Endothelial cell of umbilical vein (primary cell): ENCODE measurements around the gene THBS1. TPM values are rescaled to one million over a fixed set of nuclear protein-coding genes. Genes with fewer than 3 reads are reported as not detected.

Experiments
- BruUV-seq: library from RNA; stranded (reverse); fragments of 400-500 nt; replicated peaks from 2 replicates; lab custom pipeline; 2021; lab: Mats Ljungman, UMichigan
- CTCF ChIA-PET: fragments of 300-600, 350-600 bp; sonication (Branson Sonifier 250); formaldehyde crosslinking; loops from one replicate; lab custom pipeline; 2021; ENCODE audit warnings: antibody characterized with exemption, inconsistent platforms; lab: Charles Lee
- POLR2A ChIA-PET: fragments of 300-600, 350-600 bp; sonication (Branson Sonifier 250); formaldehyde crosslinking; loops from one replicate; lab custom pipeline; 2021; ENCODE audit warnings: antibody characterized with exemption, inconsistent platforms; lab: Charles Lee
- DNase-seq: peaks from one replicate; pipeline ENCODE4 v3.0.0-alpha.2; 2011; ENCODE audit warnings: low read depth, low spot score
- FAIRE-seq: peaks from 2 replicates; lab custom pipeline; 2011; peaks lifted over from hg19 to GRCh38; lab: Jason Lieb, UNC
- H2AFZ ChIP-seq: 2 replicates; pipeline ENCODE4 v1.6.0; 2012; ENCODE audit warnings: low read depth, low read length, control low read depth, inconsistent platforms
- H3K27ac ChIP-seq: 2 replicates; pipeline ENCODE4 v1.5.1; 2011; ENCODE audit warnings: low read depth, mild to moderate bottlenecking, control low read depth, low read length, moderate library complexity; ENCODE audit not compliant: insufficient read depth
- H3K27me3 ChIP-seq, 2 experiments: 2 replicates each; pipeline versions ENCODE4 v1.6.0 to v1.6.1; 2011; ENCODE audit warnings: low read length in 2 of 2, mixed read lengths in 1 of 2; ENCODE audit not compliant: control insufficient read depth in 2 of 2, insufficient read depth in 2 of 2
- H3K36me3 ChIP-seq, 2 experiments: 2 replicates in 1 of 2; 3 replicates in 1 of 2; pipeline ENCODE4 v1.5.1; 2011; ENCODE audit warnings: low read length in 2 of 2, mild to moderate bottlenecking in 1 of 2, moderate library complexity in 1 of 2; ENCODE audit not compliant: control insufficient read depth in 2 of 2, insufficient read depth in 2 of 2; ENCODE audit errors: extremely low read depth in 1 of 2
- H3K4me1 ChIP-seq: 3 replicates; pipeline ENCODE4 v1.5.1; 2011; ENCODE audit warnings: mild to moderate bottlenecking, low read length; ENCODE audit not compliant: control insufficient read depth, insufficient read depth; ENCODE audit errors: extremely low read depth
- H3K4me2 ChIP-seq: 2 replicates; pipeline ENCODE4 v1.6.1; 2011; ENCODE audit warnings: low read length, control low read depth, mixed read lengths; ENCODE audit not compliant: insufficient read depth
- H3K4me3 ChIP-seq, 3 experiments: fragments of 200-600 bp in 1 of 3; sonication (generic), shearing (Covaris generic) in 1 of 3; replicated peaks in 1 of 3; 2 replicates each; pipeline ENCODE4 v1.5.1; 2011 to 2016; ENCODE audit warnings: control low read depth in 3 of 3, low read length in 3 of 3, mild to moderate bottlenecking in 2 of 3, inconsistent platforms in 1 of 3, low read depth in 1 of 3, moderate library complexity in 1 of 3; ENCODE audit not compliant: insufficient read depth in 1 of 3
- H3K79me2 ChIP-seq: 2 replicates; pipeline ENCODE4 v1.6.0; 2012; ENCODE audit warnings: low read length, inconsistent platforms; ENCODE audit not compliant: control insufficient read depth, insufficient read depth
- H3K9ac ChIP-seq: replicated peaks from 2 replicates; pipeline ENCODE3; 2011; ENCODE audit warnings: low read length, control low read depth; ENCODE audit not compliant: insufficient read depth; ENCODE audit errors: extremely low read depth
- H3K9me1 ChIP-seq: replicated peaks from 3 replicates; pipeline ENCODE4 v1.6.0; 2011; ENCODE audit warnings: mild to moderate bottlenecking, low read length; ENCODE audit not compliant: control insufficient read depth, insufficient read depth; ENCODE audit errors: extremely low read depth
- H3K9me3 ChIP-seq: replicated peaks from 2 replicates; pipeline ENCODE4 v1.5.1; 2012; ENCODE audit warnings: low read length, inconsistent platforms; ENCODE audit not compliant: control insufficient read depth, insufficient read depth
- H4K20me1 ChIP-seq: replicated peaks from 2 replicates; pipeline ENCODE3; 2011; ENCODE audit warnings: mild to moderate bottlenecking, low read length; ENCODE audit not compliant: control insufficient read depth, insufficient read depth; ENCODE audit errors: extremely low read depth
- CTCF ChIP-seq, 2 donors: IDR thresholded peaks; 1 replicate in 1 of 2; 2 replicates in 1 of 2; pipeline ENCODE4 v1.5.1; 2011; ENCODE audit warnings: low read length in 2 of 2, mild to moderate bottlenecking in 2 of 2, moderate library complexity in 2 of 2, control low read depth in 1 of 2, inconsistent platforms in 1 of 2, low read depth in 1 of 2; ENCODE audit not compliant: insufficient read depth in 1 of 2; ENCODE audit errors: extremely low read depth in 1 of 2
- EZH2 ChIP-seq: IDR thresholded peaks from 2 replicates; pipeline ENCODE4 v1.6.1; 2012; ENCODE audit warnings: borderline replicate concordance, low read depth, mild to moderate bottlenecking, moderate library complexity, low read length, inconsistent platforms; ENCODE audit not compliant: severe bottlenecking
- FOS ChIP-seq: IDR thresholded peaks from 2 replicates; pipeline ENCODE4 v1.6.1; 2011; ENCODE audit warnings: mild to moderate bottlenecking, low read length, moderate library complexity, borderline replicate concordance; ENCODE audit not compliant: insufficient read depth
- GATA2 ChIP-seq: IDR thresholded peaks from 2 replicates; pipeline ENCODE4 v1.7.0; 2011; ENCODE audit warnings: low read depth, mild to moderate bottlenecking, moderate library complexity, mixed read lengths, low read length; ENCODE audit not compliant: insufficient read length, insufficient read depth
- JUN ChIP-seq: IDR thresholded peaks from 2 replicates; pipeline ENCODE4 v1.6.1; 2011; ENCODE audit warnings: borderline replicate concordance, low read depth; ENCODE audit not compliant: insufficient read length, insufficient read depth
- MAX ChIP-seq: IDR thresholded peaks from 2 replicates; pipeline ENCODE4 v1.6.1; 2011; ENCODE audit not compliant: insufficient read depth, insufficient read length
- MYC ChIP-seq: IDR thresholded peaks from one replicate; pipeline ENCODE4 v1.6.1; 2011; ENCODE audit warnings: mild to moderate bottlenecking, low read depth, low read length
- POLR2A ChIP-seq: IDR thresholded peaks from 2 replicates; pipeline ENCODE4 v1.6.1; 2012; ENCODE audit warnings: low read depth, mild to moderate bottlenecking, control low read depth, low read length
- POLR2AphosphoS5 ChIP-seq: IDR thresholded peaks from 2 replicates; pipeline ENCODE4 v1.6.1; 2012; ENCODE audit warnings: low read depth, mild to moderate bottlenecking, control low read depth, low read length, moderate library complexity; ENCODE audit not compliant: insufficient read depth
- dilution Hi-C: fragments of 300-500 bp; cut with MboI; formaldehyde crosslinking; loops from one replicate; pipeline ENCODE4 v1.15.0; 2019; ENCODE audit warnings: low sequenced_read_pairs; ENCODE audit not compliant: extremely low pct_ligation_motif_present
- intact Hi-C: fragments of 100-400 bp; cut with micrococcal nuclease; formaldehyde crosslinking; loops from one replicate; pipeline ENCODE4 v1.10.0; 2022
- polyA plus RNA-seq, 4 experiments: library from polyadenylated mRNA; depleted of rRNA in 3 of 4; stranded (reverse) in 3 of 4; unstranded in 1 of 4; fragments of >200 nt; gene quantifications; 2 replicates each; pipeline versions ENCODE4 v1.2.1 to v1.2.3, GENCODE V29; 2011 to 2012; ENCODE audit warnings: missing spikeins in 1 of 4
- total RNA-seq: library from RNA; stranded (reverse); gene quantifications from 2 replicates; pipeline ENCODE4 v1.2.3, GENCODE V29; 2021

Gene THBS1
- total and polyA plus RNA-seq, 2 donors (not counting 3 experiments of a cell fraction or from before 2014, with no cell fraction given), result 6,293 to 8,883 TPM

- Histone ChIP-seq H3K4me1 (no peaks in the 10 kb centered on the region), H3K4me3 (no peak overlapping the region), H3K4me2 (no peak overlapping the region), H3K36me3 (no peaks in the 10 kb centered on the region), H3K79me2 (no peaks in the 10 kb centered on the region), H3K9ac (no peak overlapping the region), H3K9me1 (no peaks in the 10 kb centered on the region), H3K27ac (no peak overlapping the region), H3K27me3 (no peaks in the 10 kb centered on the region), H2AFZ (no peak overlapping the region), H3K9me3 (no peaks in the 10 kb centered on the region), H4K20me1 (no peaks in the 10 kb centered on the region)
- BruUV-seq, result no TSS peak
- POLR2A ChIA-PET, result no interaction called here
- dilution Hi-C loops (no loop called here), intact Hi-C loops (no loop called here)
- CTCF ChIA-PET, result no interaction called here
- no peak for FAIRE-seq
- DNase-seq, result no peak
- no peak for TF ChIP-seq GATA2
- no peak for TF ChIP-seq POLR2A
- TF ChIP-seq POLR2AphosphoS5, result no peak
- no peak for TF ChIP-seq CTCF (IDR thresholded peaks at IDR 0.05; ENCODE audit: extremely low read depth in 1 of 2, insufficient read depth in 1 of 2, low read depth in 1 of 2, low read length in 2 of 2)
- TF ChIP-seq MYC, result no peak
- TF ChIP-seq JUN, result no peak
- TF ChIP-seq FOS, result no peak
- no peak for TF ChIP-seq MAX
- TF ChIP-seq EZH2, result no peak
These were observed 29.4 kb upstream of the THBS1 start for GRCh38 chr15:39551476-39551875.
